Activated T-cell treated with anti-CD3 and anti-CD28 coated beads, Interleukin-2, amount 50 U/mL, for 1 hour (primary cell): Measurements from ENCODE around the gene CCDC157.
A peak's percentile ranks its signal among the peaks of the same experiment; 100 is the strongest.
"Not testable (repeated sequence)": the region's sequence is repeated elsewhere in the genome, so short reads cannot be mapped to it uniquely, and the experiment has no call there.

Source experiments
- DNase-seq: peaks from one replicate; pipeline ENCODE4 v3.0.0-alpha.2; 2020

The CCDC157 gene

GRCh38 chr22:30392661-30393321 lies 36.0 kb downstream of the CCDC157 start:
- no peak for DNase-seq

- no peak for DNase-seq
Observed at GRCh38 chr22:30393322-30393680, 36.5 kb downstream of the CCDC157 start.

- DNase-seq: no peak
Observed at GRCh38 chr22:30393885-30394284, 37.1 kb downstream of the CCDC157 start.

- DNase-seq: peak; percentile 76
Observed at GRCh38 chr22:30396871-30397655, 40.3 kb downstream of the CCDC157 start, which contains the start of gene SEC14L2. SEC14L2 (plus strand) TSS chr22:30397018; CDS start chr22:30397117, 99 bp downstream.

GRCh38 chr22:30397656-30398635 lies 41.1 kb downstream of the CCDC157 start:
- no peak for DNase-seq

GRCh38 chr22:30398685-30399680 lies 42.2 kb downstream of the CCDC157 start:
- DNase-seq: no peak

GRCh38 chr22:30399718-30400117 lies 42.9 kb downstream of the CCDC157 start:
- DNase-seq: no peak

GRCh38 chr22:30400159-30400558 lies 43.4 kb downstream of the CCDC157 start:
- no peak for DNase-seq

GRCh38 chr22:30401024-30401423 lies 44.2 kb downstream of the CCDC157 start:
- DNase-seq: not testable (repeated sequence)

GRCh38 chr22:30402028-30402765 lies 45.4 kb downstream of the CCDC157 start:
- DNase-seq: no peak

GRCh38 chr22:30402766-30403104 lies 45.9 kb downstream of the CCDC157 start:
- DNase-seq: not testable (repeated sequence)

- no peak for DNase-seq
Observed at GRCh38 chr22:30404307-30404706, 47.5 kb downstream of the CCDC157 start.

- DNase-seq: no peak
Observed at GRCh38 chr22:30405731-30406130, 48.9 kb downstream of the CCDC157 start.

GRCh38 chr22:30406400-30406799 lies 49.6 kb downstream of the CCDC157 start:
- no peak for DNase-seq

- DNase-seq: no peak
Observed at GRCh38 chr22:30408388-30409102, 51.7 kb downstream of the CCDC157 start.

- DNase-seq: no peak
Observed at GRCh38 chr22:30411780-30412179, 55.0 kb downstream of the CCDC157 start.

GRCh38 chr22:30413001-30413400 lies 56.2 kb downstream of the CCDC157 start:
- DNase-seq: no peak

GRCh38 chr22:30413745-30414524 lies 57.1 kb downstream of the CCDC157 start:
- DNase-seq: no peak

GRCh38 chr22:30414525-30415047 lies 57.8 kb downstream of the CCDC157 start:
- no peak for DNase-seq
